Measurements from ENCODE around the gene PATJ.
"Not testable (repeated sequence)": the region's sequence is repeated elsewhere in the genome, so short reads cannot be mapped to it uniquely, and the experiment has no call there.

PATJ gene

GRCh38 chr1:61741711-61742619 lies at the start of gene PATJ:
PATJ (plus strand) TSS chr1:61742480; CDS start chr1:61762893, 20,413 bp downstream.
- DNase-seq (ENCODE audit: low read depth): no peak

GRCh38 chr1:61699911-61700851 lies 42.1 kb upstream of the PATJ start:
- DNase-seq (ENCODE audit: low read depth): no peak

GRCh38 chr1:61708953-61709907 lies 33.0 kb upstream of the PATJ start:
- DNase-seq (ENCODE audit: low read depth): no peak

GRCh38 chr1:61709908-61710289 lies 32.4 kb upstream of the PATJ start:
- DNase-seq (ENCODE audit: low read depth): no peak

- not testable (repeated sequence) for DNase-seq (ENCODE audit: low read depth)
Observed at GRCh38 chr1:61711257-61711656, 31.0 kb upstream of the PATJ start.

- DNase-seq (ENCODE audit: low read depth): no peak
Observed at GRCh38 chr1:61711969-61712368, 30.3 kb upstream of the PATJ start.

- not testable (repeated sequence) for DNase-seq (ENCODE audit: low read depth)
Observed at GRCh38 chr1:61718996-61719663, 23.1 kb upstream of the PATJ start.

- no peak for DNase-seq (ENCODE audit: low read depth)
Observed at GRCh38 chr1:61724506-61724812, 17.8 kb upstream of the PATJ start.

- no peak for DNase-seq (ENCODE audit: low read depth)
Observed at GRCh38 chr1:61724813-61725694, 17.2 kb upstream of the PATJ start, which contains the start of gene TM2D1. TM2D1 (minus strand) TSS chr1:61725141; CDS start chr1:61725120, 21 bp downstream.

GRCh38 chr1:61727544-61727943 lies 14.7 kb upstream of the PATJ start:
- DNase-seq (ENCODE audit: low read depth): no peak

GRCh38 chr1:61730679-61731078 lies 11.6 kb upstream of the PATJ start:
- not testable (repeated sequence) for DNase-seq (ENCODE audit: low read depth)

- no peak for DNase-seq (ENCODE audit: low read depth)
Observed at GRCh38 chr1:61732726-61733125, 9.6 kb upstream of the PATJ start.

GRCh38 chr1:61740751-61741700 lies 1.3 kb upstream of the PATJ start:
- no peak for DNase-seq (ENCODE audit: low read depth)

GRCh38 chr1:61742620-61743430 lies 545 bp downstream of the PATJ start:
- no peak for DNase-seq (ENCODE audit: low read depth)

GRCh38 chr1:61743431-61743705 lies 1.1 kb downstream of the PATJ start:
- no peak for DNase-seq (ENCODE audit: low read depth)

GRCh38 chr1:61743716-61744580 lies 1.7 kb downstream of the PATJ start:
- DNase-seq (ENCODE audit: low read depth): no peak

- DNase-seq (ENCODE audit: low read depth): no peak
Observed at GRCh38 chr1:61746813-61747212, 4.5 kb downstream of the PATJ start.
